Subcutaneous adipose tissue (tissue), 4 donors: ENCODE data around the gene JADE1. TPM values are rescaled to one million over a fixed set of nuclear protein-coding genes. Genes with fewer than 3 reads are reported as not detected.

Source experiments
- CTCF ChIP-seq: fragments of 450-650 bp; IDR thresholded peaks from one replicate; pipeline ENCODE4 v1.5.1; 2016; ENCODE audit warnings: low read depth, mild to moderate bottlenecking, control low read depth, antibody characterized with exemption, moderate library complexity
- total RNA-seq, 4 donors: library from RNA; depleted of rRNA; stranded (reverse); fragments of >200 nt; gene quantifications; one replicate each; pipeline ENCODE4 v1.1.0, GENCODE V29; 2016

JADE1 gene
- total RNA-seq, 4 donors from 2014 or later = 56.9 to 100.0 (median 67.1) TPM

GRCh38 chr4:128820671-128821070 lies 11.2 kb downstream of the JADE1 start:
- no peak for TF ChIP-seq CTCF

- no peak for TF ChIP-seq CTCF
These were observed 11.7 kb downstream of the JADE1 start for GRCh38 chr4:128821151-128821550.

- no peak for TF ChIP-seq CTCF
These were observed 13.6 kb downstream of the JADE1 start for GRCh38 chr4:128823025-128823661.

- no peak for TF ChIP-seq CTCF
These were observed 15.7 kb downstream of the JADE1 start for GRCh38 chr4:128825226-128825625.

- TF ChIP-seq CTCF = no peak
These were observed 17.8 kb downstream of the JADE1 start for GRCh38 chr4:128827296-128827695.

- TF ChIP-seq CTCF = no peak
These were observed 21.5 kb downstream of the JADE1 start for GRCh38 chr4:128830906-128831503.

- TF ChIP-seq CTCF = no peak
These were observed 22.2 kb downstream of the JADE1 start for GRCh38 chr4:128831531-128832242.
